PC-9 (cell line): ENCODE results near the gene NUP88. TPM values are rescaled to one million over a fixed set of nuclear protein-coding genes. Genes with fewer than 3 reads are reported as not detected.

Source experiments
- BruUV-seq: library from RNA; stranded (reverse); fragments of 400-500 nt; replicated peaks from 2 replicates; lab custom pipeline; 2021; lab: Mats Ljungman, UMichigan
- CTCF ChIA-PET: fragments of 300-600 bp; sonication (Branson Sonifier 250); formaldehyde crosslinking; loops from one replicate; lab custom pipeline; 2022; ENCODE audit warnings: antibody characterized with exemption; lab: Charles Lee
- POLR2A ChIA-PET: fragments of 300-600 bp; sonication (Branson Sonifier 250); formaldehyde crosslinking; loops from one replicate; lab custom pipeline; 2022; ENCODE audit warnings: antibody characterized with exemption; ENCODE audit not compliant: unreplicated experiment; lab: Charles Lee
- DNase-seq, 2 experiments: peaks; one replicate each; pipeline versions ENCODE4 v3.0.0 to v3.0.0-alpha.2; 2015 to 2022; ENCODE audit warnings: mixed read lengths in 1 of 2
- H2AFZ ChIP-seq: fragments of 200-600 bp; sonication (generic); 2 replicates; pipeline ENCODE4 v1.8.1; 2017; ENCODE audit warnings: antibody characterized with exemption
- H3F3A ChIP-seq: fragments of 200-600 bp; sonication (generic); 2 replicates; pipeline ENCODE4 v1.8.1; 2017; ENCODE audit warnings: antibody characterized with exemption, mild to moderate bottlenecking, low read depth; ENCODE audit not compliant: insufficient read depth
- H3K27ac ChIP-seq: fragments of 200-600 bp; sonication (generic); 2 replicates; pipeline ENCODE4 v1.6.1; 2016; ENCODE audit warnings: mixed run types
- H3K27me3 ChIP-seq: fragments of 200-600 bp; sonication (generic); 2 replicates; pipeline ENCODE4 v1.6.1; 2016; ENCODE audit warnings: low read depth, mixed run types; ENCODE audit not compliant: insufficient read depth
- H3K36me3 ChIP-seq: fragments of 200-600 bp; sonication (generic); 2 replicates; pipeline ENCODE4 v1.6.1; 2016; ENCODE audit warnings: low read depth, mixed run types
- H3K4me1 ChIP-seq: fragments of 200-600 bp; sonication (generic); replicated peaks from 2 replicates; pipeline ENCODE4 v1.6.1; 2016; ENCODE audit warnings: mixed run types; ENCODE audit not compliant: insufficient read depth
- H3K4me2 ChIP-seq: fragments of 200-600 bp; sonication (generic); 2 replicates; pipeline ENCODE4 v1.6.1; 2017; ENCODE audit warnings: mixed run types
- H3K4me3 ChIP-seq: fragments of 200-600 bp; sonication (generic); 2 replicates; pipeline ENCODE4 v1.6.1; 2016; ENCODE audit warnings: mixed run types
- H3K79me2 ChIP-seq: fragments of 200-600 bp; sonication (generic); 2 replicates; pipeline ENCODE4 v1.6.1; 2017; ENCODE audit warnings: low read depth, mixed run types
- H3K9me2 ChIP-seq: fragments of 200-600 bp; sonication (generic); 2 replicates; pipeline ENCODE4 v1.8.1; 2017; ENCODE audit warnings: mild to moderate bottlenecking; ENCODE audit not compliant: insufficient read depth
- H3K9me3 ChIP-seq: fragments of 200-600 bp; sonication (generic); 2 replicates; pipeline ENCODE4 v1.8.1; 2016; ENCODE audit warnings: low read depth; ENCODE audit not compliant: insufficient read depth
- H4K20me1 ChIP-seq: fragments of 200-600 bp; sonication (generic); 2 replicates; pipeline ENCODE4 v1.8.1; 2017; ENCODE audit not compliant: insufficient read depth
- EZH2 ChIP-seq: fragments of 200-600 bp; sonication (generic); IDR thresholded peaks from 2 replicates; pipeline ENCODE4 v1.8.0; 2017; ENCODE audit warnings: antibody characterized with exemption, low read depth
- intact Hi-C: fragments of 100-400 bp; cut with micrococcal nuclease; formaldehyde crosslinking; loops from one replicate; pipeline ENCODE4 v1.10.0; 2022; ENCODE audit not compliant: unreplicated experiment
- total RNA-seq: library from RNA; stranded (reverse); gene quantifications from 2 replicates; pipeline ENCODE4 v1.2.3, GENCODE V29; 2021
- TF ChIP-seq, protein P1 (sequence below): fragments of 200-600 bp; sonication (generic); conservative IDR thresholded peaks from 2 replicates; pipeline ENCODE4 v1.6.1; 2017; ENCODE audit warnings: mixed run types, antibody characterized with exemption, mild to moderate bottlenecking, moderate library complexity

Gene NUP88
- total RNA-seq, 1 experiment from 2014 or later, result 93.1 TPM

DNA sequence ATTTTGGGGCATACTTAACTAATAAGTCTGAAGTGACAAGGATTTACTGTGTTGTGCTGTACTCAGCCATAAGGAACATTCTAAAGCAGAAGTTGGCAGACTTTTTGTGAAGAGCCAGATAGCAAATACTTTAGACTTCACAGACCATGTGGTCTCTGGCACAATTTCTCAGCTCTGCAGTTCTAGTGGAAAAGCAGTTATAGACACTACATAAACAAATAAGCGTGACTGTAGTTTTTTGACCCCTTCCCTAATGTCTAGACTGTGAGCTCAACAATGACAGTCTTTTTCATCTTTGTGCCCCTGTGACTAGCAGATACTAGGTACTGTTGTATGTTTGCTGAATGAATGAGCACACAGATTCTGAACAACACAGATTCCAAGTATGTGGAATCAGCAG is 5.4 kb upstream of the NUP88 start:
- Histone ChIP-seq H3K4me2 (no peak overlapping the region), H3K79me2 (peaks cover 24% of the 10 kb centered on the region), H3K9me3 (no peaks in the 10 kb centered on the region), H4K20me1 (no peaks in the 10 kb centered on the region), H3K27ac (no peak overlapping the region), H3K9me2 (no peaks in the 10 kb centered on the region), H3K36me3 (peaks cover 67% of the 10 kb centered on the region), H3K4me3 (no peak overlapping the region), H2AFZ (no peak overlapping the region), H3K27me3 (no peaks in the 10 kb centered on the region), H3F3A (peaks cover 33% of the 10 kb centered on the region; the same call in 1 of the 2 replicates), H3K4me1 (peaks cover 24% of the 10 kb centered on the region)
- intact Hi-C loops, result loop anchor here (5.0 kb wide), 1 partner anchor 42 kb away; the partner anchor contains the start of gene DHX33
- POLR2A ChIA-PET, result interaction anchor here (0.6 kb wide), 1 partner anchor 82 kb away, joined by 3 read pairs; no protein-coding TSS in a partner anchor
- no peak for DNase-seq
- BruUV-seq, result no TSS peak
- TF ChIP-seq, protein P1, sequence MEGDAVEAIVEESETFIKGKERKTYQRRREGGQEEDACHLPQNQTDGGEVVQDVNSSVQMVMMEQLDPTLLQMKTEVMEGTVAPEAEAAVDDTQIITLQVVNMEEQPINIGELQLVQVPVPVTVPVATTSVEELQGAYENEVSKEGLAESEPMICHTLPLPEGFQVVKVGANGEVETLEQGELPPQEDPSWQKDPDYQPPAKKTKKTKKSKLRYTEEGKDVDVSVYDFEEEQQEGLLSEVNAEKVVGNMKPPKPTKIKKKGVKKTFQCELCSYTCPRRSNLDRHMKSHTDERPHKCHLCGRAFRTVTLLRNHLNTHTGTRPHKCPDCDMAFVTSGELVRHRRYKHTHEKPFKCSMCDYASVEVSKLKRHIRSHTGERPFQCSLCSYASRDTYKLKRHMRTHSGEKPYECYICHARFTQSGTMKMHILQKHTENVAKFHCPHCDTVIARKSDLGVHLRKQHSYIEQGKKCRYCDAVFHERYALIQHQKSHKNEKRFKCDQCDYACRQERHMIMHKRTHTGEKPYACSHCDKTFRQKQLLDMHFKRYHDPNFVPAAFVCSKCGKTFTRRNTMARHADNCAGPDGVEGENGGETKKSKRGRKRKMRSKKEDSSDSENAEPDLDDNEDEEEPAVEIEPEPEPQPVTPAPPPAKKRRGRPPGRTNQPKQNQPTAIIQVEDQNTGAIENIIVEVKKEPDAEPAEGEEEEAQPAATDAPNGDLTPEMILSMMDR, result no peak
- no peak for TF ChIP-seq EZH2
- CTCF ChIA-PET, result no interaction called here

DNA sequence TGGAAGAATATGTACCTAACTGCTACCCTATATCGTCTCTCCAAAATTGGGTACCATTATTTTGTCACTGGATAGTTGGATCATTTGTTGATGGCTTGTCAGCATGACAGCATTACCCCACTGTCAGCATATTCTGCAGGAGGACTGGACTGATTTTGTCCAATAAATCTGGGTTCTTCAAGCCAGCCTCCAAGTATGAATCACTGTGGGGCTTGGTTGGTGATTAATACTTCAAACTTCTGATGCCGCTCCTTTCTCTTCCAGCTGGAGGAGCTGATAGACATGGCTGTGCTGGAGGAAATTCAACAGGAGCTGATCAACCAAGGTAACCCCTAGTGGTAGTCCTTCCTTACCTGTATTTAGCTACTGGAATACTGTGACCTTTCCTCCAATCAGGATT is 3.0 kb upstream of the NUP88 start:
- Histone ChIP-seq H3K4me3 (no peak overlapping the region), H3K4me2 (peak overlapping the region; percentile 31; the same call in 1 of the 2 replicates), H3K9me2 (no peaks in the 10 kb centered on the region), H3K36me3 (peaks cover 55% of the 10 kb centered on the region), H3K27me3 (no peaks in the 10 kb centered on the region), H3K9me3 (no peaks in the 10 kb centered on the region), H3K4me1 (peaks cover 31% of the 10 kb centered on the region), H3F3A (peaks cover 38% of the 10 kb centered on the region), H2AFZ (no peak overlapping the region), H4K20me1 (no peaks in the 10 kb centered on the region), H3K27ac (no peak overlapping the region), H3K79me2 (peaks cover 43% of the 10 kb centered on the region)
- intact Hi-C loops, result loop anchor here (5.0 kb wide), 1 partner anchor 45 kb away; the partner anchor contains the start of gene DHX33
- peak in 1 of 2 experiments; percentile 81 for DNase-seq
- no TSS peak for BruUV-seq
- ChIA-PET CTCF (interaction anchor here (0.8 kb wide), 1 partner anchor 17 kb away, joined by 5 read pairs; the partner anchor contains the start of gene C1QBP), POLR2A (interaction anchor here (0.6 to 0.7 kb wide), 2 partner anchors 230 to 1217 kb away, joined by 5 to 7 read pairs; no protein-coding TSS in a partner anchor)
- no peak for TF ChIP-seq EZH2
- TF ChIP-seq, protein P1, result no peak

DNA sequence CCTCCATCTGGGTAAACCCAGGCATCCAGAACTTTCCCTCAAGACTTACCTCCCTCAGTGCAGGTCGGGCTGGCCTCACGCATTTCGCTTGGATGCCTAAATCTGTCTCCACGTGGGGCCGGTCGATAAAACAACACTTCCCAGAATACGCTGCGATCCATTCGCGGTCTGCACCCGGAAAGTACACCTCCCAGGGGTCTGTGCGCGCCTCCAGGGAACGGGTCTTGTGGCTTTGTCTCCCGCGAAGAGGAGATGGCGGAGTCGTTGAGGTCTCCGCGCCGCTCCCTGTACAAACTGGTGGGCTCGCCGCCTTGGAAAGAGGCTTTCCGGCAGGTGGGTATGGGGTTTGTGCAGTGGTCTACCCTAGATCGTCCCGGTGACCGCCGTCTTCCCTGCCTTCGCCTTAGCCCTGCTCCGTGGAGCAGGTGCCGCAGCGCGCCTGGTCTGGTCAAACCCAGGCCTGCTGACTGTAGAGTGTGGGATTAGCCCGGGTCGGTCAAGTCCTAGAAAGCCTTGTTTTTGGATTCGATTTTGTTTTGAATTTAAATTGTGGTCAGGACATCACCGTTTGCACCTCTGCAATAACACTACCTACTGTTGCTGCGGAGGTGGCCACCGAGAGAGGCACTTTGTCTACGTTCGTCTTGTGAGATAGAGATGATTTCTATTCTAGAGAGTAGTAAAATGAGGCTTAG is 644 bp upstream of the NUP88 start, which contains the start of gene RPAIN:
Gene RPAIN (plus strand): TSS at position 224 of the 695 bp plus-strand sequence. CDS start 29 bp downstream, at position 253.
- Histone ChIP-seq H3F3A (peaks cover 52% of the 10 kb centered on the region), H3K27ac (peak within 1 kb of the TSS; percentile 99), H3K4me2 (peak within 1 kb of the TSS; percentile 100), H4K20me1 (no peaks in the 10 kb centered on the region), H2AFZ (peak within 1 kb of the TSS; percentile 87), H3K4me3 (peak within 1 kb of the TSS; percentile 98), H3K9me3 (no peaks in the 10 kb centered on the region), H3K79me2 (peaks cover 64% of the 10 kb centered on the region), H3K4me1 (peaks cover 47% of the 10 kb centered on the region), H3K36me3 (peaks cover 57% of the 10 kb centered on the region), H3K27me3 (no peaks in the 10 kb centered on the region), H3K9me2 (no peaks in the 10 kb centered on the region)
- POLR2A ChIA-PET, result no interaction called here
- CTCF ChIA-PET, result interaction anchor here (0.9 to 1.1 kb wide), 2 partner anchors 19 to 470 kb away, joined by 3 to 9 read pairs; partner anchors contain the start of gene C1QBP
- intact Hi-C loops, result loop anchor here (2.0 to 10.0 kb wide), 3 partner anchors 17 to 175 kb away; partner anchors contain the start of gene DHX33
- no peak for TF ChIP-seq EZH2
- TF ChIP-seq, protein P1, result no peak
- DNase-seq, result no peak
- BruUV-seq, result TSS peak; percentile 41
